Stomach (tissue), 4 donors: ENCODE measurements around the gene MIOS.

Source experiments
- CTCF ChIP-seq, 7 experiments: fragments of 450-650 bp in 4 of 7; fragments of 200-600 bp in 3 of 7; sonication (generic) in 3 of 7; IDR thresholded peaks; one replicate each; pipeline ENCODE4 v1.5.1; 2016 to 2019; ENCODE audit warnings: antibody characterized with exemption in 7 of 7, control low read depth in 2 of 7, mild to moderate bottlenecking in 1 of 7
- POLR2A ChIP-seq, 4 donors: fragments of 450-650 bp; IDR thresholded peaks; one replicate each; pipeline ENCODE4 v1.6.1; 2016; ENCODE audit warnings: antibody characterized with exemption in 4 of 4, control low read depth in 2 of 4, mild to moderate bottlenecking in 1 of 4, moderate library complexity in 1 of 4
- POLR2AphosphoS5 ChIP-seq, 3 donors: sonication (generic); formaldehyde crosslinking; IDR thresholded peaks; one replicate each; pipeline ENCODE4 v1.6.1; 2016; ENCODE audit warnings: antibody characterized with exemption in 3 of 3

GRCh38 chr7:7554649-7555575 is 11.8 kb upstream of the MIOS start:
- no peak for TF ChIP-seq POLR2AphosphoS5 (IDR thresholded peaks at IDR 0.05)
- TF ChIP-seq CTCF (IDR thresholded peaks at IDR 0.05): no peak
- TF ChIP-seq POLR2A (IDR thresholded peaks at IDR 0.05): no peak
